Activated CD8-positive, alpha-beta memory T cell treated with anti-CD3 and anti-CD28 coated beads for 48 hours (primary cell): ENCODE data around the gene SF3A2.

Experiments
- DNase-seq, 3 experiments: peaks; one replicate each; pipeline ENCODE4 v3.0.0-alpha.2; 2020; ENCODE audit warnings: low read depth in 2 of 3, low spot score in 2 of 3

The SF3A2 gene

DNA sequence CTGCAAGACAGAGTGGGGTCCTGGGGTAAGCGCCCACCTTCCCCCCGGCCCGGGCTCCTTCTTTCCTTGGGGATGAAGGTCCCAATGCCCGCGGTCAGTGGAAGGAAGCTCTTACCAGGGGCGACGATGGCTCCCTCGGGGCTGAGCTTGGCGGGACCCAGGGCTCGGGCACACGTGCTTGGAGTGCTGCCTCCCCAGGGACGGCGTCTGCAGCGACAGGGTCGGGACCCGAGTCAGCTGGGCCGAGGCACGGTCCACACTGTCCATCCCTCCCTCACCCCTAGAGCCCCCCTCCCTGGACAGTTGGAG, 16.1 kb downstream of the SF3A2 start:
- DNase-seq, result no peak

- no peak for DNase-seq
Observed at GRCh38 chr19:2253106-2254063, 16.8 kb downstream of the SF3A2 start.

DNA sequence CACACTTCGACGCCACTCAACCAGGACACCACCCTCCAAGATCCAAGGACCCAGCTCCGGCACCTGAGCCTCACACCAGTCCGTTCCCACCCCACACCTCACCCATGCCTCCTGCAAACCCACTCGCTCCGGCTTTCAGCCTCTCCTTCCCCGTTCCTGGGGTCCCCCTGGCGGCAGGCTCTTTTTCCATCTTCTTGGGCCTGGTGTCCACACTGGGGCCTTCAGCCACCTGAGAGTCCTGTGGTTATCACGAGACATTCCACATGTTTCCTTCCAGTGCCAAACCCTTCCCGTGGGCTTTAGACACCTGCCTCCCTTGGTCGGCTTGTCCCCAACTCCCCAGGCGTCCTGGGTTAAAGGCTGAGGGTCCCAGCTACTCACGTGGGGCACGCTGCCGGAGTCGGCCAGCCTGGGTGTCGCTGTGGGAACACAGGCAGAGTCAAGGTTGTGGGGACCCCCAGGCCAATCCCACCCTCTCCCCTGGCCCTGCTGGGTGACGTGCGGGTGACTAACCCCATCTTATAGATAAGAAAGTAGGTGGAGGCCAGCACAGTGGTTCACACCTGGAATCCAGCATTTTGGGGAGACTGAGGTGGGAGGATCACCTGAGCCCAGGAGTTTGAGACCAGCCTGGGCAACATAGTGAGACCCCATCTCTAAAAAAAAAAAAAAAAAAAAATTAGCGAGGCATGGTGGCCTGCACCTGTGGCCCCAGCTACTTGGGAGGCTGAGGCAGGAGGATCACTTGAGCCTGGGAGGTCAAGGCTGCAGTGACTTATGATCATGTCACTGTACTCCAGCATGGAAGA, 17.6 kb downstream of the SF3A2 start:
- no peak for DNase-seq

DNA sequence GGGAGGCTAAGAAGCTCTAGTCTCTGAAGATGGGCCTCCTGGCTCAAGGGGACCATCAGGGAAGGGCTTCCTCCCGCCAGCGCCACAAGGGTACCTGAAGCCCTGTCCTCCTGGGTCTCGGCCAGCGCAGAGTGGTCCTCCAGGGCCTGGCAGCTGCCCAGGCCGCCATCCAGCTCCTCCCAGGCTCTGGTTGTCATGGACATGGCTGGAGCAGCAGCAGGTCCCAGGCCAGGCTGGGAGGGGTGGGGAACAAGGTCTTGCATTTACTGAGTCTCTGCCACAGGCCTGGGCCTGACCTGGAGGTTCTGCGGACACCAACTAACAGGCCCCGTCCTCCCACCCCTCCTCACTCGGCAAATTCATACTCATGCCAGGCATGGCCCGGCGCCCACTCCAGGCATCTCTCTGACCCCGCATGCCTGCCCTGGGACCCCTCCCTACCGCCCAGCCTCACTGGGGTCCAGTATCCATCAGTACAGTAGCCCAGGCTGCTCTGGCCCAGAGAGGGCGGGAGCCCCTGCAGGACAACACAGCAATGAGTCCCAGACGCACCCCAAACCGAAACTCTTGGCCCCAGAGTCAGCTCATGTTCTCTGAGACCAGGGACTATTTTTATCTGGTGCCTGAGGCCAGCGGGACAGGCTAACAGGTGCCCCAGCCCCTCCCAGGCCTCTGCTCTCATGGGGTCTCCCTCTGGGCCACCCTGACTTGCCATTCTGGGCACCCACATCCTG, 18.7 kb downstream of the SF3A2 start:
- no peak for DNase-seq

DNA sequence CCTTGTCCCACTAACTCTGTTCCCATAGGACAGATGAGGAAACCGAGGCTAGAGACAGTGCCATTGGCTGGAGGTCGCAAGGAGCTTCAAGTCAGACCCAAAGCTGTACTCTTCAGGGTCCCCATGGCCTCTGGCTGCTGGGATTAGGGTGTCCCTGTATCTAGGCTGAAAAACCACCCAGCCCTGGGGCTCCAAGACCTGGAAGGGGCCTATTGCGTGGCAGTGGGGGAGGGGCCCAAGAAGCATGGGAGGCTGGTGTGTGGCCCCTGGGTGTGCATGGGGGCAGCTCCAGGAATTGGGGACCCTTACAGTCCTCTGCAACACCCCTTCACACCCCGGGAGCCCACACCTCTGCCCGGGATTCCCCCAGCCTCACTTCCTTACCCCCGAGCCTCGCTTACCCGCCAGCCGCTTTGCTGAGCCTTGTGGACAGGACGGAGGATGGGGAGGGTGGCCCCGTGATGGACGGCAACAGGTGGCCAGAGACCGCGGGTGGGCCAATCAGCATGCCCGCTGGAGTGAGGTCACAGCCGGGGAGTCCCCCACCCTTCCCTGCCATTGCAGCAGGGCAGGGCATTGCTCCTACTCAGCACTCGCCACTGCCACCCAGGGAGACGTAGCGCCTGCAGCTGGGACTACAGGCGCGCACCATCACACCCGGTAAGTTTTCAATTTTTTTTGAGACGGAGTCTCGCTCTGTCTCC, 19.5 kb downstream of the SF3A2 start, which contains the start of gene JSRP1:
Gene JSRP1 (minus strand): TSS at position 436 of the 704 bp plus-strand sequence. CDS start 1,103 bp downstream, outside the sequence.
- DNase-seq, result no peak

GRCh38 chr19:2259336-2259735, 22.7 kb downstream of the SF3A2 start:
- DNase-seq, result no peak

- DNase-seq, result no peak
Observed at GRCh38 chr19:2260341-2260805, 23.7 kb downstream of the SF3A2 start.

DNA sequence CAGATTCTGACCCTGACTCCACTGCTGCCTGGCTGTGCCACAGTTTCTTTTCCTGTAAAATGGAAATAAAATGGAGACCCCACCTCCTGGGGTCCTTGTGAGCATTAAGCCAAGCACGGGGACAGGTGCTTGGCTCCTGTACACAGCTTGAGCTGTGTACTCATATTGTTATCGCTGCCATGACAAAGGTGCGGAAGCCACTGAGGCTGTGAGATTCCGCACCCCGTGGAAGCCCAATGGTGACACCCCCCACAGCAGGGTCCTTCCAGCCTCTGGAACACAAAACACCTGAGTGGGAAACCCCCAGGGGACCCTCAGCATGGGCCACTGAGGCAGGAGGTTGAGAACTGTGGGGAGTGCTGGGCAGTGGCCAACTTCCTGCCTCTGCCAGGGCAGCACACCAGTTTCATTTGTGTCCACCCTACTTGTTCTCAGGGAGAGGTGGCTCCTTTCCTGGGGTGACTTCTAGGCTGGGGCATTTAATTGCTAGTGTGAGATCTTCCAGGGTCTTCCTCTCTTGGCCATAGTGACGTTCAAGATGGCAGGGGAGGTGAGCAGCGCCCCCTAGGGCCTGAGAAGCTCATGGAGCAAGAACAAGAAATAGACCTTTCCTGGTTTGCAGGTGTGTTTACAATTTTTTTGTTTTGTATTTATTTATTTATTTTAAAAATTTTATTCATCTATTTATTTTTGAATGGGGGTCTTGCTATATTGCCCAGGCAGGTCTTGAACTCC, 25.0 kb downstream of the SF3A2 start:
- no peak for DNase-seq

GRCh38 chr19:2266183-2266993, 29.8 kb downstream of the SF3A2 start:
- DNase-seq, result no peak

DNA sequence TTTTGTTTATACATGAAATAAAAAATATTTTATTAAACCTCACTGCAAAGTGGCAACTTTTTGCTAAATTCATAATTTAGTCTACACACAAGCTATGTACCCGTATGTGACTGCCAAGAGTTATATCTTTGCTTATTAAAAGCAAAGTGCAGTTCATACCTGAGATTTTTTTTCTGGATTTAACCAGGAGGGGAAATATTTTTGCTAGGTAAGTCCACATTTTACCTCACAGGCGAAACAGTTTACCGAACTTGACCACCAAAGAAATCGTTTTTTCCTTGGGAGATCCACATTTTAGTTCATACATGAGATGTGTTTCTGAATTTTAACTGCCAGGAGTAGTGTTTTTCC, 31.8 kb downstream of the SF3A2 start:
- no peak for DNase-seq

DNA sequence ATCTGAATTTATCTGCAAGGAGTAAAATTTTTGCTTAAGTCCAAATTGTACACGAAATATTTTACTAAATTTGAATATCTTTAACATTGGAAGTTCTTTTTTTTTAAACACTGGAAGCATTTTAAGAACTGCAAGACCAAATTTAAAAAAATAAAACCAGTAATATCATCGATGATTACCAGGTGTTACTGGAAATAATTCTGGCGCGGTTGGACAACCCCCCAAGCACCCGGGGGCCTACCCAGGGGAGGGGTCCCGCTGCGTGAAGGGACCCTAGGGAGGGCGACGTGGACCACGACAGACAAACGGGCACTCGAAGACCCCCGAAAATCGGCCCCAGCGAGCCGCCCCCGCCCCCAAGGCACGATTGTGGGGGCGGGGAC, 32.2 kb downstream of the SF3A2 start:
- DNase-seq, result no peak

DNA sequence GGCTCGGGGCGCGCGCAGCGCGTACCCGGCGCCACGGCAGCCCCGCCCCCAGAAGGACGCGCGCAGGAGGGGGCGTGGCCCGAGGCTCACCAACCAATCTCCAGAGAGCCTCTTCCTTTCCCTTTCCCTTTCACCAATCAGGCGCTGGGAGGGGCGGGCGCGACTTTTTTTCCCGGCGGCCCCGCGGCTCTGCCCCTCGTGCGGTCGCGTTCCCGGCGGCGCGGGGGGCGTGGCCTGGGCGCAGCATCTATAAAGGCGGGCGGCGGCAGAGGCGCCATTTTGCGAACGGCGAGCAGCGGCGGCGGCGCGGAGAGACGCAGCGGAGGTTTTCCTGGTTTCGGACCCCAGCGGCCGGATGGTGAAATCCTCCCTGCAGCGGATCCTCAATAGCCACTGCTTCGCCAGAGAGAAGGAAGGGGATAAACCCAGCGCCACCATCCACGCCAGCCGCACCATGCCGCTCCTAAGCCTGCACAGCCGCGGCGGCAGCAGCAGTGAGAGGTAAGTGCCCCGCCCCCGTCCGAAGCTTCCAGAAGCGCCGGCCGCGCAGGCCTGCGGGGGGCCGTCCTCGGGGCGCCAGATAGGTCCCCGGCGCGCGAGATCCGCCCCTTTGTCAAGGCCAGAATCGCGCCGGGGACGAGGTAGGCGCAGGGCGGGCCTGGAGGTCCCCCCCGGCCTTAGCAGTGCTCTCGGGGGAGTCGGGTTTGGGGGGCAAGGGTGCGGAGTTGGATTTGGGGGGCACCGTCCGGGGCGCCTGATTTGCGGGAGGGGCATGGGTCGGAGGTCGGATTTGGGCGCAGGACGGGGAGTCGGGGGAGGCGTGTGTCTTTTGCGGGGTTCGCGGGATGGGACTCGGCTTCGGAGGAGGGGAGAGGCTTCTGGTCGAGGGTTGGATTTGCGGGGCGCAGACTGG, 32.9 kb downstream of the SF3A2 start:
- peak; percentile 98 to 99 (median 98) for DNase-seq

GRCh38 chr19:2270157-2270422, 33.5 kb downstream of the SF3A2 start:
- DNase-seq, result no peak

DNA sequence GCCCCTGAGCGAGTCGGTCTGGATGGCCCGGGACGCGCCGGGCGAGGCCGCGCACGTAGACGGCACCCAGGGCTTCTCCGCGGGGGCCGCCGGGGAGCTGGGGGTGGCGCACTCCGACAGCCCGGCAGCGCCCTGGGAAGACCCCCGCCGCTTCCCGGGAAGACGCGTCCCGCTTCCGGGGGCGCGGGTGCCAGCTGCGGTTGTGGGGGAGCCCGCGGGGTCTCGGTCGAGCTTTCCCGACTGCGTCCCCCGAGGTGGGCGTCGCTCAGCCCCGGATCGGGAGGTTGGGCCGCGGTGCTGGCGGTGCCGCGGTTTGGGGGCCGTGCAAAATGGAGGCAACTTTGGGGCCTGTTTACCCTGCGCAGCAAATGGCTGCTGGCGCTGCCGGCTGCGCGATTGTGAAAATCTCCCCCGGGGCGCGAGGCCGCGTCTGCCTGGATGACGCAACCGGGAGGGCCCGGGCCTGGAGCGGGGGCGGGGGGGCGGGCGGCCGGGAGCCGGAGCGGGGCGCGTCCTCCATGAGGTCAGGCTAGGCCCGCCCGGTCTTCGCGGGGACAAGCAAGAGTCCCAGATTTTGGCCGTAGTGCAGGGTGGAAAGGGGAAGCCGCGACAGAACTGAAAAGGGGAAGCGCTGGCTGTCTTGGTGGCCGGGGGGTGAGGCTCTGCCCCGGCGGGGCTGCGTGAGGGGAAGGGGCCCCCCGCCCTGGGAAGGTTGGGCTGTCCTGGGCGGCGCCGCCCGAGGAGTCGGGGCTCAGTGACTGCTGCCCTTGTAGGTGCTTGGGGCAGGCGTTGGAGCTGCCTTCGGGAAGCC, 34.0 kb downstream of the SF3A2 start:
- peak in 2 of 3 experiments; percentile 36 to 60 for DNase-seq

- no peak for DNase-seq
Observed at GRCh38 chr19:2271234-2272103, 34.8 kb downstream of the SF3A2 start.

DNA sequence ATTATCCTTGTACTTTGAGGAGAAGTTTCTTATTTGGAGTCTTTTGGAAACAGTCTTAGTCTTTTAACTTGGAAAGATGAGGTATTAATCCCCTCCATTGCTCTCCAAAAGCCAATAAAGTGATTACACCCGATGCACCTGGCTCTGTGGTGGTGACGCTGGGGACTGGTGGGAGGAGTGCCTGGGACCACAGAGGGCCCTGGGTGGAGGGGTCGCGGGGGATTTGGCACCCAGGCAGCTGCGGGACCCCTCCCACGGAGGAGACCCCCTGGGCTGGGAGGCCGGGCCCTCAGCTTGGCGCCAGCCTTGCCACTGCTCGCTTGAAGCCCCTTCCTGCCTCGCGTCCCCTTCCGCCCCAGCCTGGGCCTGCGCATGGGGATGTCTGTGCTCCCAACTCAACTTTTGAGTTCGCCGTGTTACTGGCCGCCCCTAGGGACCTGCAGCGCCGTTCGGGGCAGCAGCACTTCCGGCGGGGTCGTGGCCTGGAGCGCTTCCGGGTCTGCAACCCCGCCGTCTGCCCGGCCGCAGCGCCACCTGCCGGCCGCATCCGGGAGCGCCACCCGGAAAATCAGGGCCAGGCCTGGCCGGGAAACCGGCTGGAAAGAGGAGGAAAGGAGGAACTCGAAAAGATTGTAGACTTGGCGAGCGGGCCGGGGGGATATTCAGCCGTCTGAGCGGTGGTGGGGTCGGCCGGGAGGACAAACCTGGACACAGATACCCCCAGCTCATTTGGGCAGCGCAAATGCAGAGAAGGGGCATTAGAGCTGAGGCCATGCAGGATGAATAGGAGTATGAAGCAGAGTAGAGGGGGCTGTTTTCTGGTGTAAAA, 36.9 kb downstream of the SF3A2 start:
- peak; percentile 66 to 75 (median 67) for DNase-seq
